GM21423 (cell line): ENCODE data around the gene ZIC1.

Experiments used
- ATAC-seq: cut with Tn5 transposase; IDR thresholded peaks from one replicate; pipeline ENCODE4 v1.9.1; 2021; ENCODE audit warnings: mild to moderate bottlenecking, moderate library complexity; ENCODE audit not compliant: unreplicated experiment

ZIC1 gene

DNA sequence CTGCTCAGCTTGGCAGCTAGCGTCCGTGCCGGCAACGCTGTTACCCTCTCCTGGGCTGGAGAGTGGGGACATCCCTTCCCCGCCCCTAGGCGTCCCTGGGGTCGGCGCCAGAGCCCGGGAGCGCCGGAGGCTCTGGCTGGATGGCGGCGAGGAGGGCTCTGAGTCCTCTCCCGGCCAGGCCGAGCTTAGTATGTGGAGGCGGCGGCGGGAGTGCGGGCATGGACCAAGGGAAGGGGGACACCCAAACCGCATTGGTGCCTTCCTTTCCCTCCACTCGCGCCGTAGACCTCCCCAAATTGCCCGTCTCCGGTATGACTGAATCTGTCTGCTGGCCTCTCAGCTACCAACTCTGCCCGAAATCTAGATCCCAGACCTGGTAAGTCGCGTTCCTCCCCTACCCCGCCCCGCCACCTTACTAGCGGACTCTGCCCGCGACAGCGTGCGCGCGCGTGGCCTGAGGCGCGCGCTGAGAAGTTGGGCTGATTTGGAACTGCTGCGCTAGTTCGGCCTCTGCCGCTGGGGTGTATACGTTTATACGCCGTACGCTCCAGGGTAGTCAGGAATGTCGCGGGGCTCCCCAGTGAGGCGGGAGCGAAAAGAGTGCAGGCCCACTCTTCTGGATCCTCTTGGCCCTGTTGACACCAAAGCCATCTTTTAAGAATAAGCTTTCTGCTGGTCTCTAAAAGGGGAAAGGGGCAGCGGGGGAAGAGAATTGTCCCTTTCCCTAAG, 12.2 kb downstream of the ZIC1 start:
- ATAC-seq: no peak

DNA sequence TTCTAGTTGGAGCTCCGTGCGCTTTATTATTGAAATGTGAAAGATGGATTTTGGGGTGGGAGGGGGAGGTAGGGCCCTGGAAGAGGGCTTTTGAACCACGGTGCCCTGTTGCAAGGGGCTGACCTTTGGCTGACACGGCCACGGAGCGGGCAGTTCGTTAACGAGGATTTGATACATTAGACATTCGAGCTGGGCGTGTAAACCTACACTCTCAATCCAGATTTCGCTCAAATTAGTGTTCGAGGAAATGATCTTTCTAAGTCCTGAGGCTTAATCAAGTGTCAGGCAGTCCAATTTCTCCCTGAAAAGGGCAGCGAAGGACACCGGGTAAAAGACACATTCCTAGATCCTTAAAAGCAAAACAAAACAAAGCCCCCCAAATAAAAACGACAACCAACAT, 13.0 kb downstream of the ZIC1 start:
- no peak for ATAC-seq

DNA sequence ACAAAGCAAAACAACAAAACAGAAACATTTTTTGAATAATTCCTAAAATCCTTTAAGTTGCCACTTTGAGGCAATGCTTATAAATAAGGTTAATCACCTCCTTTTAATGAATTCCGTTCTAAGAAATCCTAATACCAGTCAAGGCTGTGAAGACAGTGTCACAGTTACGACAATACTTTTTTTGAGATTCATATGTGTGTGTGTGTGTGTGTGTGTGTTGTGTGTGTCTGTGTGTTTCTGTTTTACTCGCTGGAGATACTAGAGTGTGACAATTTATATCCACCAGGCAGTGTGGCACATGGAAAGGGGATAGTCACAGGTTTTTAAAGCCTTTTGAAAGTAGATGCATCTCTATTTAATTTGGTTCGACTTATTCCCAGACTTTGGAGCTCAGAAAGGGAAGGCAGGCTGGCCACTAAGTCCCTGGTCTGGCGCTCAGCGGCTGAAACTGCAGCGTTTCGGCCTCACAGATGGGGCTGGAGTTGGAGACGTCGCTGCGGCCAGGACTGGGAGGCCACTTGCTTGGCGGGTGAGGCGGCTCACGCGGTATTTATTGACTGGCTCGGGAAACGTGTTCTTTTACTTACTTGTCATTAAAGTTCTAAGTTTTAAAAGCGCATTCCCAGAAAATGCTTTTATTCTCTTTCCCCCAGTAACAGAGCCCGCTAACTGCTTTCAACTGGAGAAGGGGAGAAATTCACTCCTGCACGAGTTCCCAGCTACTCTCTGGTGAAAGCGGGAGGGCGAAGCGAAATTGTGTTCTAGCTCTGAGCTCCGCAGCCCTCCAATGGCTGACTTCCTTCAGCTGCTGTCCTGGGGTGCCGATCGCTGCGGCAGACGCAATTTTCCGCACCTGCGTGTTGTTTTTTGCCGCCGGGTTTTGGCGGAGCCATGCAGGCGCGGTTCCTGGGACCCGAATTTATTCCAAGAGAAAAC, 13.7 kb downstream of the ZIC1 start:
- no peak for ATAC-seq

DNA sequence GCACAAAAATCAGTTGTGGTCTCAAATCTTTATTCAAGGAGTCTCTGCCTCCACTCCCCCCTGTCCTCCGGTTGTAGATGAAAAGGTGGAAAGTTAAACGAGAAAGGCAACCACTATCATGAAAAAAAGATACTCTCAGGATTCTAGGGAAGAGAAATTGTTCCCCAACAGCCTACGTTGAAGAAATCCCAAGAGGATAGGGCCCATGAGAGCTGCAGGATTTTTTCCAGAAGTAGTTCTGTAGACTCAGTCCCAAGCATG, 14.3 kb downstream of the ZIC1 start:
- no peak for ATAC-seq

DNA sequence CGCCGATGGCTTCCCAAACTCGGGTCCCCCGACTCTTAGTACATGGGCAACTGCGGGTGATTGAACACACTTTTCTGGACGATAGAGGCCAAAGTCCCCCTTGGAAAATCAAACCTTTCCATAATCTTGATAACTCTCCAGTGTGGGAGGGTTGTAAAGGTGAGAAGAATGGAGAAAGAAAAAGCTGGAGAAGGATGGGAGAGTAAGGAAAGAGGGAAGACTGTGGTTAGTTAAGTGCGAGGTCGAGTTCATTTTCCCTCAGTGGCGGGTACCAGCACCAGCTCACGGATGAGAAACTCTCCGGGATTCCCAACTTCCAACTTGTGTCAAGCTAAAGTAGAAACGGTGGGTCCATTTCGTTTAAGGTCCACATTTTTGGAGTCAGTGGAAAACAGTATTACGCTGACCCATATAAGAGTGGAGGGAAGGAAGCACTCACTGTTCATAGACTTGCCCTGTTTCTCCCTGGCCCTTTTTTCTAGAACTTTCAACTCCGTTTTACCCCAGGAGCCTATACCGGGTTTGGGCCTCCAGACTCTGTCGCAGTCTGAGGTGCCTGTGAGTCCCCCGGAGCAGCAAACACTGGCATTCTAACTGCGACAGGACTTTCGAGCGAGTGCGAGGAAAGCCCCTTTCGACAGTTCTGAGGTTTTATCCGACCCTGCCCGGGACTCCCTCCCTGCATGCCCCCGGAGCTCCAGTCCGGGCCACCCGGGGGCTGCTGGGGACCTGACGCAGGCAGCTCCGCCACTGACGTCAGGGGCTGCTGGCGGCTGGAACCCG, 14.8 kb downstream of the ZIC1 start:
- ATAC-seq: no peak

DNA sequence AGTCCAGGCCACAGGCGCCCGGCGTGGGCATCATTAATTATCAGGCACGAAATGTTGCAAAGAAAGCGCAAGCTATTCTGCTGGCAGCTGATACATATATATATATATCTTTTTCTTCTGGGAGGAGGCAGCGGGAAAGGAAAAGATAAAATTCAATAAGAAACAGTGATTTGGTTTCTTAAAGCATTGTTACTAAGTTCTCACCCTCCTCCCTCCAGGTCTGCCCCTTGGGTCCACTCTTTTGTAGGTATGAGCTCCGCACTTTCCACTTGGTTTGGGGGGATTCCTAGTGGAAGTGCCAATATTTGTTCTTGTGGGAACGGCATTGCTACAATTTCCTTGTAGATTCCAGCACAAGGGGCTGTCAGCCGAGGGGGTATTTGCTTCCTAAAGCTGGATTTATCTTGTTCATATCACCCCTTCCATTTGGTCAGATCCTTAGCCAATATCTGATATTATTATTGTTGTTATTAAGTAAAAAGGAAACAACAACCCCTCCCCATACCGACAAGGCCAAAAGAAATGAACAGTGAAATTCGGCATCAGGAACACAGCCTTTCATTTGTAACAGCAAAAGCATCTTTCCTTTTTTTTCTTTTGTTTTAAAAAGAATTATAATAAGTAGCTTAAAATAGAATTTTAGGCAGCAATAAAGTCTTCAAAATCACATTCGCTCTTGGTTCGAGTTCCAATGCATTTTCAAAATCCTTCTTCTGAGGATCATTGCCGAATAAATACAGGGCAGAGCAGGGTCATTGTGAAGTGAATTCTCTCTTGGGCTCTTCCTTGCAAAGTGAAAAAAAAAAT, 15.6 kb downstream of the ZIC1 start:
- ATAC-seq: no peak

DNA sequence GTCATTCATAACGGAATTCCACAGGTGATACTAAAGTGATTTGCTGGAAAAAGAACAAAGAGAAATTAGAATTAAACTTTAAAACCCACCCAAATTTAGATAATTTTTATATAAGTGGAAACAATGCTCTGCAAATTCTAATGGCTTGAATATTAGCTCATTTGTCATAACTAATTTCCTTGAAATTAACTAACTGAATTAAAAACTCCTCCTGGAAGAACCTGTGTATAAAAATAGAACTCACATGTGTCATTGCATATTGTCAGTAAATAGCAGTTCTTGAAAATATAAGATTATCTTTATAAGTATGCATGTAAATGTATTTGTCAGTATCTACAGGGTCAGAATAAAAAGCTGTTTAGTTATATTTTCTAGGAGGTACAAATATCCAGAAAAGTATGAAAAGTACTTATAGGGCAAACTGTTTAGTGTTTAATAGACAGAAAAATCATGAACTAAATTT, 16.3 kb downstream of the ZIC1 start:
- ATAC-seq: no peak

DNA sequence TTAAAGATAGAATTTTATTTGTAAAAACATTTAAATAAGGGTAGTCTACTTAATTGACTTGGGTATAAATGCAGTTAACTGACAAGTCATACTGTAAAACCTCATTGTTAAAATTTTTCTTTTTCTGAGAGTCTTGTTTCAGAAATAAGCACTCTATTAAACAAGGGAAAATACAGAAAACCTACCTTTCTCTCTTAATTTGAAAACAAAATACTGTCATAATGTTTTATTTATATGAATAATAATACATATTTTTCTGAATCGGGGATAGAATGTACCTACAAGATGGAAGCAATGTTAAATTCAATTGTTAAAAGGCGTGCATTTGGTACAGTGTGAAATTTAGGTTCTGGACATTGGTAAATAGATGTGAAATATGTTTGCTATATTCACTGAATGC, 17.8 kb downstream of the ZIC1 start:
- no peak for ATAC-seq

DNA sequence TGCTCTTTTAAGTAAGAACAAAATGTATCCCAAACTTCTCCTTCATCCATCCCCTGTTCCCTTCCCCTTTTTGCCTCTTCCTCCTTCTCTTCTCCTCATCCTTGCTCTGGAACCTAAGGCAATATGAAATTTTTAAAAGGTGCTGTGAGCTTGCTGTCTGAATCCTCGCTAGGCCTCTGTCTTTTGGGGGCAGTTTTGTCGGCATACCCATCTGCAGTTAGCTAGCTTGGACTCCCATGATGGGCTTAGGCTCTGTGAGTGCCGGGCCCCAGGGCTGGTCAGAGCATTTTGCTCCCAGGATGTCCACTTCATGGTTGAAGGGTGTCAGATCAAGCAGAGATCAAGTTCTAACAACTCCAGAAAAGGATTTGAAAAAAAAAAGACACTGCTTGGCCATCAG, 18.6 kb downstream of the ZIC1 start:
- ATAC-seq: no peak

DNA sequence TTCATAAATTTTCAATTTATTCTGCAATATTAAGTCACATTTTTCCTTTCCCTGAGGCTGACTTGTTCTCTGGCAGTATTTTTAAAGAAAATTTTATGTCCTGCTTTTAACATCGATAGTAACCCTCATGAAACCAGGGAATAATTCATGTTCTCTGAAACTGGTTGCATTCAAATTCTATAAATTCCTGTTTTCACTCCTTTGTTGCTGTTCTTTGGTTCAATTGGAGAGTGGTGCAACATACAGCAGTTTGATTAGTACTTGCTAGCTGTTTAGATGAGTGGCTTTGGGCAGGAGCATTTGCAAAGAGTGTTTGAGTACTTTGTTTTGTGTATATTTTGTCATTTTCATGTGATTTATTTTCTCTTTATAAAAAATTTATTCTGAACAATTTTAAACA, 19.2 kb downstream of the ZIC1 start:
- no peak for ATAC-seq

DNA sequence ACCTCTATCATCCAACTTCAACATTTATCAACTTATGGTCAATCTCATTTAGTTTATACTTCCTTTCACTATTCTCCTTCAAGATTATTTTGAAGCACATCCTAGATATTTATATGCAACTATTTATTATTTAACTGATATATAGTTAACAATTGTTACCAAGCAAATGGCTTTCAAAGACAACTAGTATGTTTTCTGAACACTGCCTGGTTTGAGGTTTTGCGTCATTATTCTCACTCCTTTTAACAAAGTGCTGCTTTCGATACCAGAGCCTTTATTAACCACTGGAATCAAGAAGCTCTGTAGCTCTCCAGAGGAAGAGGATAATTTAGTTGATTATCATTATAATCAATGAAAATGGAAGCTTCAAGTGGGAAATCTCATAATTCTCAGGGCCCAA, 19.6 kb downstream of the ZIC1 start:
- no peak for ATAC-seq

DNA sequence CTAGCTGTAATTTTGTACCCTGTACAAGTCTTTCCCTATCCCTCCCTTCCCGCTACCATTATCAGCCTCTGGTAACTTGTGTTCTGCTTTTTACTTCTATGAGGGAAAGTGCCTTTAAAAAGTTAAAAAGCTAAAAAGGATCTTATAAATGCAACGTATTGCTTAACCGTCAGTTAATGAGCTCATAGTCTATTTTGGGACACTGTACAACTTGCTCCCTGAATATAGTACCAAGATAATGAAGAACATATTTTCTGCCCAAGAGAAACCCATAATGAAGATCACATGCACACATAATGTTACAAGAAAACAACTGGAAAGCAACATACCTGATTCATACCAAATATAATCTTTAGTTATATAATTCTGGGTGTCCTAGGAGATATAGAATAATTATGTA, 22.6 kb downstream of the ZIC1 start:
- no peak for ATAC-seq

DNA sequence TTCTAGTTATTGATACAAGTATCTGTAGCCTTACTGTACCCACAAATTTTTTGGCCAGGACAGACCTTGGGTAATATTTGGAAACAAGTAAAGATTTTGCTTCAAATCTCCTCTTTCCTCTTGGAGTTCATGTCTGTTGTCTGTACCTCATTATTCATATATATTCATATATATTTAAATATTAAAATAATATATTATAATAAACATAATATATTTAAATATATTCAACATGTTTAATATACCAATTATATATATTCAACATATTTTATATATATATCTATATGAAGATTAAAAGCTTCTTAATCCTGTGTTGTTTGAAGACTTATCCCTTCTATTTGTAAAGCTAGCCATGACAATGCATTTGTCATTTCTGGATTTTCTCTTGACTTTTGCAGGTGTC, 38.1 kb downstream of the ZIC1 start:
- ATAC-seq: no peak

DNA sequence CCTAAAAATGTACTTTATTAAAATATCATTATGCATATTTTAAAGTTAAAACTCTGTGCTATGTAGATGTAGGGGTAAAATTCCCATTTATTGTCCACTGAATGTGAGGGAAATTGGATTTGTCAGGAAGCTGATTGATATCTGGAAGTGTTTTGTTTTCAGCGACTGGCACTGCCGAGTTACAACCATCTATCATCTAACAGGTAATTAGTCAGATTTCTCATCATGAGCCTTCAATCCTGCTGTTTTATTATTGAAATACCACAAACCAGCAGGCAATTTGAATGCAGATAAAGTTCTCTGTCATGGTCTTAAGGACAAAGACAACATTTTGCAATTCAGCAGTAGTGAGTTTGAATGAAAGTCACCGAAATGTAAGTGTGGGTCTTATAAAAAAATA, 40.5 kb downstream of the ZIC1 start:
- no peak for ATAC-seq

DNA sequence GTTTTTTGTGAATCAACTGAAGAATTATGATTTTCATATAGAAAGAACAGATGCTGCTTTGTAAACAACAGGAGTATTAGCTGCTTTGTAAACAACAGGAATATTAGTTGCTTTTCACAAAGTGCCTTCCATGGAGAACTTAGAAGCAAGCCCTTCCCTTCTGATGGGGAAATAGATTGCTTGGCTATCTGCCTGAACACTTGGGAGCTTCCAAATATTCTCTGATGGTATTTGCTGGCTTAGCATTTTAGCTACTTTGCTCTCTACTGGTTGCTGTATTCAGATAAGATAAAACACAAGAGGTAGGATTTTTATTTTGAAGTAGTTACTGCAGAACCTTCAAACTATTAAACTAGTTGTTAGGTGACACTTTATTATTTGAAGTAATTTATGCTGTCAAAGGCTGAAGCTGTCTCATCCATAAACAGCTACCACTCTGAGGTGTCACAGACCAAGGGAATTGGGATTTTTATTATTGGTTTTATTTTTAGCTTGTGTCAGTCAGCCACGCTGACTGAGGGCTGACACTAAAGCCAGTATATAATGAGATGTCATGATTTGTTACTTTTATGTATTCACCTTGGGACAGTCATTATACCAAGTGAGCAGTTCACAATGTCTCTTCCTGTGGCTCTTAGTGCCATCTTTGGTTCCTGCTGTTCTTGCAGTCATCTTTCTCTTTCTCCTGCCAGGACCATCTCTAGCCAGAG, 50.0 kb downstream of the ZIC1 start:
- ATAC-seq: no peak

DNA sequence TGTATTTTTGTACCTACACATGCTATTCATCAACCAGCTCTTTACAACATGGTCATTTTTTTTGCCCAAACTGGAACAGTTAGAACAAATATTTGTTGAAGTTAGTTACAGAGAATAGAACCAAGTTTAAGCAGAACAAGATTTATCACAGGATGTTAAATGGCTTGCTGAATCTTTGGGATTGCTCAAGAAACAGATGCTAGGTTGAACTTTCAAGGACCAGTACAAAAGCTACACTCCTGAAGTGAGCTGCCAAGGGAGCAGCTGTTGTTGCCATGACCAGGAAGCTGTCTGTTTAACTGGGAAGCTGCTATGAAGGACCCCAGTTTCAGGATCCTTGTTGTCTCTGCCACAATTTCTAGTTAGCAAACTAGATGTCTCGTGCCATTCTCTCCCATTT, 53.7 kb downstream of the ZIC1 start:
- ATAC-seq: no peak
